Adrenal gland (tissue), 5 donors: ENCODE data around the gene NALF2.

ENCODE experiments used
- CTCF ChIP-seq, 6 experiments: fragments of 450-650 bp in 4 of 6; fragments of 200-600 bp in 2 of 6; sonication (generic) in 1 of 6; IDR thresholded peaks; 1 replicate in 5 of 6; 2 replicates in 1 of 6; pipeline versions ENCODE4 v1.5.1 to v1.8.0; 2016 to 2021; ENCODE audit warnings: antibody characterized with exemption in 6 of 6, mild to moderate bottlenecking in 2 of 6, moderate library complexity in 1 of 6
- POLR2A ChIP-seq, 2 donors: fragments of 450-650 bp; IDR thresholded peaks; one replicate each; pipeline ENCODE4 v1.6.1; 2017; ENCODE audit warnings: antibody characterized with exemption in 2 of 2, mild to moderate bottlenecking in 2 of 2, moderate library complexity in 1 of 2
- donor health status: DM: no; HTN: no; CAD: no.

GRCh38 chrX:69504626-69505612 is 793 bp downstream of the NALF2 start:
- no peak for TF ChIP-seq POLR2A (IDR thresholded peaks at IDR 0.05)
- no peak for TF ChIP-seq CTCF (IDR thresholded peaks at IDR 0.05)
